CD8-positive, alpha-beta memory T cell (primary cell): ENCODE measurements around the gene C12orf56. TPM values are rescaled to one million over a fixed set of nuclear protein-coding genes. Genes with fewer than 3 reads are reported as not detected.
A peak's percentile ranks its signal among the peaks of the same experiment; 100 is the strongest.
"Not testable (repeated sequence)": the region's sequence is repeated elsewhere in the genome, so short reads cannot be mapped to it uniquely, and the experiment has no call there.

Experiments
- CTCF ChIA-PET: fragments of 350-600 bp; sonication (Branson Sonifier 250); formaldehyde crosslinking; loops from one replicate; lab custom pipeline; 2021; ENCODE audit warnings: antibody characterized with exemption; lab: Charles Lee
- POLR2A ChIA-PET: fragments of 350-600 bp; sonication (Branson Sonifier 250); formaldehyde crosslinking; loops from one replicate; lab custom pipeline; 2021; ENCODE audit warnings: antibody characterized with exemption; lab: Charles Lee
- DNase-seq, 5 donors: peaks; one replicate each; pipeline versions ENCODE4 v3.0.0 to v3.0.0-alpha.2; 2020 to 2022; ENCODE audit warnings: mixed read lengths in 1 of 5
- H3K27ac ChIP-seq: one replicate; pipeline ENCODE4 v1.7.0; 2013; ENCODE audit warnings: low read depth, mild to moderate bottlenecking, low read length, moderate library complexity
- H3K27me3 ChIP-seq: 2 replicates; pipeline ENCODE4 v1.7.0; 2013; ENCODE audit warnings: low read length, mild to moderate bottlenecking; ENCODE audit not compliant: insufficient read depth, poor library complexity, severe bottlenecking
- H3K36me3 ChIP-seq: 2 replicates; pipeline ENCODE4 v1.7.0; 2013; ENCODE audit warnings: mild to moderate bottlenecking, low read length, moderate library complexity; ENCODE audit not compliant: insufficient read depth
- H3K4me1 ChIP-seq: 2 replicates; pipeline ENCODE4 v1.7.0; 2013; ENCODE audit warnings: mild to moderate bottlenecking, low read length, moderate library complexity; ENCODE audit not compliant: insufficient read depth
- H3K4me3 ChIP-seq: 2 replicates; pipeline ENCODE4 v1.7.0; 2013; ENCODE audit warnings: mild to moderate bottlenecking, low read length
- H3K9me3 ChIP-seq: 2 replicates; pipeline ENCODE4 v1.7.0; 2013; ENCODE audit warnings: mild to moderate bottlenecking, low read length
- H3K27ac Mint-ChIP-seq, 8 donors: one replicate each; pipeline ENCODE4 v1.8.0; 2020 to 2021; ENCODE audit warnings: mixed read lengths in 8 of 8, mild to moderate bottlenecking in 6 of 8, inconsistent platforms in 3 of 8, moderate library complexity in 3 of 8
- H3K27me3 Mint-ChIP-seq, 2 donors: one replicate each; pipeline ENCODE4 v1.8.0; 2020 to 2021; ENCODE audit warnings: mixed read lengths in 2 of 2, mild to moderate bottlenecking in 1 of 2, moderate library complexity in 1 of 2
- H3K36me3 Mint-ChIP-seq, 3 donors: one replicate each; pipeline ENCODE4 v1.8.0; 2020 to 2021; ENCODE audit warnings: mixed read lengths in 3 of 3, inconsistent platforms in 1 of 3, mild to moderate bottlenecking in 1 of 3
- H3K4me1 Mint-ChIP-seq, 3 donors: one replicate each; pipeline ENCODE4 v1.8.0; 2020 to 2021; ENCODE audit warnings: mixed read lengths in 3 of 3, inconsistent platforms in 1 of 3, mild to moderate bottlenecking in 1 of 3
- H3K4me3 Mint-ChIP-seq, 7 donors: one replicate each; pipeline ENCODE4 v1.8.0; 2020 to 2021; ENCODE audit warnings: mixed read lengths in 7 of 7, mild to moderate bottlenecking in 6 of 7, moderate library complexity in 4 of 7, inconsistent platforms in 2 of 7
- H3K9me3 Mint-ChIP-seq, 5 donors: one replicate each; pipeline ENCODE4 v1.8.0; 2020 to 2022; ENCODE audit warnings: mixed read lengths in 5 of 5, mild to moderate bottlenecking in 3 of 5, moderate library complexity in 2 of 5, inconsistent platforms in 1 of 5
- polyA plus RNA-seq: library from polyadenylated mRNA; unstranded; fragments of 300-500 nt; fragmentation: Illumina TruSeq; gene quantifications from one replicate; pipeline ENCODE4 v1.2.3, GENCODE V29; 2021
- total RNA-seq, 2 experiments: library from RNA; stranded (reverse); gene quantifications; one replicate each; pipeline ENCODE4 v1.2.3, GENCODE V29; 2021

Gene C12orf56
- total and polyA plus RNA-seq, 3 experiments from 2014 or later: not detected

- peak in 3 of 5 donors; percentile 48 to 73 (median 57) for DNase-seq
- Mint-ChIP-seq H3K36me3 (peaks cover 0 to 10% (median 0%) of the 10 kb centered on the region in 3 donors), H3K27me3 (peaks cover 7 to 10% of the 10 kb centered on the region in 2 donors), H3K27ac (peak overlapping the region; percentile 94 to 100 (median 98)), H3K9me3 (no peaks in the 10 kb centered on the region), H3K4me1 (peaks cover 28 to 50% (median 48%) of the 10 kb centered on the region in 3 donors), H3K4me3 (peak overlapping the region; percentile 92 to 100 (median 96))
- H3K36me3 ChIP-seq: no peaks in the 10 kb centered on the region
- no peaks in the 10 kb centered on the region for H3K9me3 ChIP-seq
- ChIA-PET POLR2A (interaction anchor here (0.8 to 1.3 kb wide), 3 partner anchors 12 to 183 kb away, joined by 3 to 4 read pairs (median 3); partner anchors contain the start of gene XPOT), CTCF (interaction anchor here (0.6 to 1.5 kb wide), 2 partner anchors 11 to 575 kb away, joined by 4 read pairs; no protein-coding TSS in a partner anchor)
- H3K4me3 ChIP-seq: peak overlapping the region; percentile 88
- peak overlapping the region; percentile 97 for H3K27ac ChIP-seq
- peaks cover 14% of the 10 kb centered on the region for H3K4me1 ChIP-seq
- no peaks in the 10 kb centered on the region for H3K27me3 ChIP-seq
These were observed 168.9 kb downstream of the C12orf56 start for GRCh38 chr12:64221651-64222008.

- Mint-ChIP-seq H3K4me3 (peak overlapping the region in 2 of 7 donors; percentile 14 to 33), H3K27ac (no peak overlapping the region), H3K9me3 (no peaks in the 10 kb centered on the region), H3K27me3 (peaks cover 0 to 9% of the 10 kb centered on the region in 2 donors), H3K36me3 (peaks cover 0 to 16% (median 0%) of the 10 kb centered on the region in 3 donors), H3K4me1 (peaks cover 28 to 50% (median 48%) of the 10 kb centered on the region in 3 donors)
- Histone ChIP-seq H3K4me3 (no peak overlapping the region), H3K9me3 (no peaks in the 10 kb centered on the region), H3K4me1 (peaks cover 14% of the 10 kb centered on the region), H3K27ac (no peak overlapping the region), H3K27me3 (no peaks in the 10 kb centered on the region), H3K36me3 (no peaks in the 10 kb centered on the region)
- DNase-seq: no peak
- POLR2A ChIA-PET: interaction anchor here (0.6 kb wide), 1 partner anchor 510 kb away, joined by 4 read pairs; no protein-coding TSS in a partner anchor
- CTCF ChIA-PET: no interaction called here
These were observed 170.5 kb downstream of the C12orf56 start for GRCh38 chr12:64220046-64220445.

GRCh38 chr12:64219145-64219544 is 171.4 kb downstream of the C12orf56 start:
- H3K9me3 Mint-ChIP-seq: no peaks in the 10 kb centered on the region
- peaks cover 28 to 50% (median 48%) of the 10 kb centered on the region in 3 donors for H3K4me1 Mint-ChIP-seq
- Histone ChIP-seq H3K4me1 (peaks cover 14% of the 10 kb centered on the region), H3K4me3 (no peak overlapping the region), H3K9me3 (no peaks in the 10 kb centered on the region), H3K36me3 (no peaks in the 10 kb centered on the region), H3K27ac (no peak overlapping the region), H3K27me3 (no peaks in the 10 kb centered on the region)
- ChIA-PET POLR2A (no interaction called here), CTCF (interaction anchor here (0.7 kb wide), 1 partner anchor 22 kb away, joined by 3 read pairs; no protein-coding TSS in a partner anchor)
- no peak for DNase-seq
- H3K4me3 Mint-ChIP-seq: peak overlapping the region in 3 of 7 donors; percentile 9 to 49 (median 47)
- H3K27me3 Mint-ChIP-seq: peaks cover 0 to 7% of the 10 kb centered on the region in 2 donors
- peak overlapping the region in 6 of 8 donors; percentile 4 to 78 (median 58) for H3K27ac Mint-ChIP-seq
- H3K36me3 Mint-ChIP-seq: peaks cover 0 to 19% (median 3%) of the 10 kb centered on the region in 3 donors

GRCh38 chr12:64218597-64218996 is 172.0 kb downstream of the C12orf56 start:
- ChIA-PET CTCF (interaction anchor here (0.7 to 0.8 kb wide), 2 partner anchors 15 to 23 kb away, joined by 3 read pairs; no protein-coding TSS in a partner anchor), POLR2A (interaction anchor here (0.6 kb wide), 1 partner anchor 368 kb away, joined by 3 read pairs; no protein-coding TSS in a partner anchor)

GRCh38 chr12:64217643-64218042 is 172.9 kb downstream of the C12orf56 start:
- H3K27ac Mint-ChIP-seq: peak overlapping the region in 3 of 8 donors; percentile 58 to 92 (median 71)
- H3K27me3 ChIP-seq, DNase-seq, POLR2A ChIA-PET, H3K4me3 Mint-ChIP-seq, H3K27me3 Mint-ChIP-seq, H3K9me3 ChIP-seq, H3K4me3 ChIP-seq, H3K36me3 ChIP-seq, H3K9me3 Mint-ChIP-seq, H3K27ac ChIP-seq: not testable (repeated sequence)
- peaks cover 14% of the 10 kb centered on the region for H3K4me1 ChIP-seq
- H3K4me1 Mint-ChIP-seq: peaks cover 25 to 46% (median 43%) of the 10 kb centered on the region in 3 donors
- H3K36me3 Mint-ChIP-seq: peaks cover 0 to 34% (median 9%) of the 10 kb centered on the region in 3 donors
- CTCF ChIA-PET: interaction anchor here (1.4 kb wide), 1 partner anchor 9 kb away, joined by 4 read pairs; no protein-coding TSS in a partner anchor

More at GRCh38 chr12:64218597-64218996, 172.0 kb downstream of the C12orf56 start:
- H3K27ac ChIP-seq: no peak overlapping the region
- H3K4me3 ChIP-seq: no peak overlapping the region
- Mint-ChIP-seq H3K27ac (peak overlapping the region; percentile 5 to 92 (median 73)), H3K27me3 (peaks cover 0 to 7% of the 10 kb centered on the region in 2 donors), H3K9me3 (no peaks in the 10 kb centered on the region), H3K4me1 (peaks cover 28 to 50% (median 48%) of the 10 kb centered on the region in 3 donors), H3K36me3 (peaks cover 0 to 25% (median 8%) of the 10 kb centered on the region in 3 donors), H3K4me3 (peak overlapping the region; percentile 24 to 80 (median 70))
- peaks cover 14% of the 10 kb centered on the region for H3K4me1 ChIP-seq
- DNase-seq: no peak
- H3K9me3 ChIP-seq: no peaks in the 10 kb centered on the region
- H3K36me3 ChIP-seq: no peaks in the 10 kb centered on the region
- H3K27me3 ChIP-seq: no peaks in the 10 kb centered on the region

- peaks cover 18 to 34% (median 34%) of the 10 kb centered on the region in 3 donors for H3K4me1 Mint-ChIP-seq
- Histone ChIP-seq H3K4me3 (no peak overlapping the region), H3K4me1 (peaks cover 10% of the 10 kb centered on the region), H3K27me3 (no peaks in the 10 kb centered on the region), H3K9me3 (no peaks in the 10 kb centered on the region), H3K36me3 (no peaks in the 10 kb centered on the region), H3K27ac (no peak overlapping the region)
- POLR2A ChIA-PET: no interaction called here
- peaks cover 9 to 33% (median 17%) of the 10 kb centered on the region in 3 donors for H3K36me3 Mint-ChIP-seq
- no peaks in the 10 kb centered on the region for H3K9me3 Mint-ChIP-seq
- H3K4me3 Mint-ChIP-seq: no peak overlapping the region
- CTCF ChIA-PET: interaction anchor here (1.0 to 1.2 kb wide), 2 partner anchors 10 to 372 kb away, joined by 3 read pairs; partner anchors contain the start of gene SRGAP1
- H3K27me3 Mint-ChIP-seq: no peaks in the 10 kb centered on the region
- H3K27ac Mint-ChIP-seq: no peak overlapping the region
- no peak for DNase-seq
These were observed 174.3 kb downstream of the C12orf56 start for GRCh38 chr12:64216239-64216638.

Other genes starting within 250 kb of the C12orf56 start
- gene KICS2, start 168.5 kb downstream of the C12orf56 start, total RNA-seq: 10 to 100 TPM; 14.2 to 15.7 TPM
- gene KICS2, start 168.5 kb downstream of the C12orf56 start, polyA plus RNA-seq: 7.6 TPM
- 100 to 1,000 TPM; 136 to 140 TPM for gene XPOT, start 13.6 kb upstream of the C12orf56 start, total RNA-seq
- 44.7 TPM for gene XPOT, start 13.6 kb upstream of the C12orf56 start, polyA plus RNA-seq
- 10 to 100 TPM; 25.9 to 27.6 TPM for gene TBK1, start 61.4 kb upstream of the C12orf56 start, total RNA-seq
- 26.8 TPM for gene TBK1, start 61.4 kb upstream of the C12orf56 start, polyA plus RNA-seq
- gene RASSF3, start 219.7 kb upstream of the C12orf56 start, total RNA-seq: 10 to 100 TPM; 58.2 to 59.2 TPM
- gene RASSF3, start 219.7 kb upstream of the C12orf56 start, polyA plus RNA-seq: 4.0 TPM